ENCODE results near the gene L1CAM.

The L1CAM gene

DNA sequence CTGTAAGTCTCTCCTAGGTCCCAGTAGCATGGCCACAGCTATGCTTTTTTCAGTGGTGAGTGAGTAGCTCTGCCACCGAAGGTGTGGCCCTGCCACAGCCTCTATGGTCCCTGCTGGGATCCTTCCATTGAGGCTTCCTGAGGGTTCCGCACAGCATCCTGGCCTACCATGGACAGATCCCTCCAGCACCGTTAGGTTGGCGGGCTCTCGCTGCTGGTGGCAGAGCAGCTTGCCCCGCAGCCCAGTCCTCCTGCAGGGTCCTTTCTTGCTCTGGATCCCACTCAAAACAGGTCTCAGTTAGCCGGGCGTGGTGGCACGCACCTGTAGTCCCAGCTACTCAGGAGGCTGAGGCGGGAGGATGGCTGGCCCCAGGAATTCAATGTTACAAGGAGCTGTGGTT lies 53.2 kb downstream of the L1CAM start:
- Histone ChIP-seq H3K79me2 (ENCODE audit: insufficient read depth, low read length) (no peaks in the 10 kb centered on the region), H2AFZ (ENCODE audit: low read depth, low read length, severe bottlenecking) (no peak overlapping the region), H3K9me3 (ENCODE audit: insufficient read depth, low read length) (no peaks in the 10 kb centered on the region), H3K36me3 (ENCODE audit: low read length) (no peaks in the 10 kb centered on the region), H3K27ac (ENCODE audit: low read depth, low read length) (no peak overlapping the region), H3K27me3 (ENCODE audit: low read length) (no peaks in the 10 kb centered on the region), H3K9ac (ENCODE audit: low read length) (no peak overlapping the region), H3K9me2 (replicated peaks; ENCODE audit: insufficient read depth, low read length) (no peaks in the 10 kb centered on the region), H3F3A (ENCODE audit: insufficient read depth) (no peaks in the 10 kb centered on the region), H3K4me3 (ENCODE audit: insufficient read depth, low read length, poor library complexity, severe bottlenecking) (no peak overlapping the region), H4K20me1 (ENCODE audit: low read depth, low read length) (no peaks in the 10 kb centered on the region), H3K4me2 (ENCODE audit: low read depth, low read length, poor library complexity, severe bottlenecking) (no peak overlapping the region)
- TF ChIP-seq EZH2phosphoT487 (conservative IDR thresholded peaks at IDR 0.05; ENCODE audit: low read length) (no peak), CTCF (IDR thresholded peaks at IDR 0.05; ENCODE audit: insufficient read depth, low read length, poor library complexity, severe bottlenecking) (no peak)

- Histone ChIP-seq H3K9me3 (ENCODE audit: insufficient read depth, low read length) (no peaks in the 10 kb centered on the region), H2AFZ (ENCODE audit: low read depth, low read length, severe bottlenecking) (no peak overlapping the region), H3F3A (ENCODE audit: insufficient read depth) (no peaks in the 10 kb centered on the region), H3K9ac (ENCODE audit: low read length) (no peak overlapping the region), H3K27me3 (ENCODE audit: low read length) (no peaks in the 10 kb centered on the region), H3K27ac (ENCODE audit: low read depth, low read length) (no peak overlapping the region), H3K4me3 (ENCODE audit: insufficient read depth, low read length, poor library complexity, severe bottlenecking) (no peak overlapping the region), H4K20me1 (ENCODE audit: low read depth, low read length) (no peaks in the 10 kb centered on the region), H3K79me2 (ENCODE audit: insufficient read depth, low read length) (no peaks in the 10 kb centered on the region), H3K9me2 (replicated peaks; ENCODE audit: insufficient read depth, low read length) (no peaks in the 10 kb centered on the region), H3K4me2 (ENCODE audit: low read depth, low read length, poor library complexity, severe bottlenecking) (no peak overlapping the region), H3K36me3 (ENCODE audit: low read length) (no peaks in the 10 kb centered on the region)
- TF ChIP-seq EZH2phosphoT487 (conservative IDR thresholded peaks at IDR 0.05; ENCODE audit: low read length) (no peak), CTCF (IDR thresholded peaks at IDR 0.05; ENCODE audit: insufficient read depth, low read length, poor library complexity, severe bottlenecking) (no peak)
These were observed 54.4 kb downstream of the L1CAM start for GRCh38 chrX:153831429-153832150.

DNA sequence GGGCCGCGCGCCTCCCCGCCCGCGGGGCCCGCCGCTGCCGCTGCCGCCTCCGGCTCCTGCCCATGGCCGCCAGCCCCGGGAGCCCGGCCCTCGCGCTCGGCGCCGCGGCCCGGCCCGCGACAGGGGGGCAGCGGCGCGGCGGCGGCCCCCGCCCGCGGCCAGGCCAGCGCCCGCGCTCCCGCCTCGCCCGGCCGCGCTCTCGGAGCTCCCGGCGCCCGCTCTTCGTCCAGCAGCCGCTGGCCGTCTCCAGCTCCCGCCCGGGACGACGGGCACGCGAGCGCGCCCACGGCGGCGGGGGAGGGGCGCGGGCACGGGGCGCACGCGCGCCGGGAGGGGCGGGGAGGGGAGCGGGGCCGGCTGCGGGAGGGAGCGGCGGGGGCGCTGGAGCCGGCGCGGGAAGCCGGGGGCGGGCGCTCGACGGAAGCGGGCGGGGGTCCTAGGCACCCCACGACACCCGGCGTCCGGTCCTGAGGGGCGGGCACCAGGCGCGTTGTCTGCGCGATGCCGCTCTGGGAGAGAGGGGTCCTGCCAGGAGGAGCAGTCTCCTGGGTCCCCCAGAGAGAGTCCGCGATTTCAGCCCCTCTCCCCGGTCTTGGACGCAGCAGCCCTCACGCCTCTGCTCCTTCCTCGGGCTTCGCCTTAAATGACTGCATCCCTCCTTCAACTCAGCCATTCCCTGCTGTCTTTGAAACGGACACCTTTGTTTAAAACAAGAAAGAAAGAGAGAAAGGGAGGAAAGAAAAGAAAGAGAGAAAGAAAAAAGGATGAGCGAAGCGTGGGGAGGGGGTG lies 55.1 kb downstream of the L1CAM start:
- Histone ChIP-seq H3F3A (ENCODE audit: insufficient read depth) (no peaks in the 10 kb centered on the region), H3K27me3 (ENCODE audit: low read length) (no peaks in the 10 kb centered on the region), H2AFZ (ENCODE audit: low read depth, low read length, severe bottlenecking) (no peak overlapping the region), H4K20me1 (ENCODE audit: low read depth, low read length) (no peaks in the 10 kb centered on the region), H3K79me2 (ENCODE audit: insufficient read depth, low read length) (no peaks in the 10 kb centered on the region), H3K9ac (ENCODE audit: low read length) (no peak overlapping the region), H3K4me2 (ENCODE audit: low read depth, low read length, poor library complexity, severe bottlenecking) (no peak overlapping the region), H3K36me3 (ENCODE audit: low read length) (no peaks in the 10 kb centered on the region), H3K4me3 (ENCODE audit: insufficient read depth, low read length, poor library complexity, severe bottlenecking) (no peak overlapping the region), H3K9me2 (replicated peaks; ENCODE audit: insufficient read depth, low read length) (no peaks in the 10 kb centered on the region), H3K27ac (ENCODE audit: low read depth, low read length) (no peak overlapping the region), H3K9me3 (ENCODE audit: insufficient read depth, low read length) (no peaks in the 10 kb centered on the region)
- TF ChIP-seq CTCF (IDR thresholded peaks at IDR 0.05; ENCODE audit: insufficient read depth, low read length, poor library complexity, severe bottlenecking): no peak
- TF ChIP-seq EZH2phosphoT487 (conservative IDR thresholded peaks at IDR 0.05; ENCODE audit: low read length): no peak
